Stomach smooth muscle (tissue), 2 donors: ENCODE data around the gene GNS.

Experiments used
- H3K27ac ChIP-seq: one replicate; pipeline ENCODE4 v1.7.0; 2013; ENCODE audit warnings: mild to moderate bottlenecking, low read length, inconsistent platforms
- H3K27me3 ChIP-seq, 2 donors: one replicate each; pipeline ENCODE4 v1.7.0; 2013; ENCODE audit warnings: low read length in 2 of 2; ENCODE audit not compliant: insufficient read depth in 2 of 2, control insufficient read depth in 1 of 2
- H3K36me3 ChIP-seq, 2 donors: one replicate each; pipeline ENCODE4 v1.7.0; 2013; ENCODE audit warnings: low read length in 2 of 2; ENCODE audit not compliant: control insufficient read depth in 2 of 2, insufficient read depth in 2 of 2
- H3K4me1 ChIP-seq: one replicate; pipeline ENCODE4 v1.7.0; 2013; ENCODE audit warnings: low read length; ENCODE audit not compliant: control insufficient read depth, insufficient read depth
- H3K4me3 ChIP-seq, 2 donors: one replicate each; pipeline ENCODE4 v1.7.0; 2013; ENCODE audit warnings: low read length in 2 of 2
- H3K9ac ChIP-seq, 2 donors: one replicate each; pipeline ENCODE4 v1.7.0; 2013; ENCODE audit warnings: low read length in 2 of 2, mild to moderate bottlenecking in 1 of 2
- H3K9me3 ChIP-seq, 2 donors: one replicate each; pipeline ENCODE4 v1.7.0; 2013; ENCODE audit warnings: low read length in 2 of 2; ENCODE audit not compliant: control insufficient read depth in 2 of 2
- donor health status: healthy.
- donor health status: Pancreatic carcinoma.

The GNS gene

DNA sequence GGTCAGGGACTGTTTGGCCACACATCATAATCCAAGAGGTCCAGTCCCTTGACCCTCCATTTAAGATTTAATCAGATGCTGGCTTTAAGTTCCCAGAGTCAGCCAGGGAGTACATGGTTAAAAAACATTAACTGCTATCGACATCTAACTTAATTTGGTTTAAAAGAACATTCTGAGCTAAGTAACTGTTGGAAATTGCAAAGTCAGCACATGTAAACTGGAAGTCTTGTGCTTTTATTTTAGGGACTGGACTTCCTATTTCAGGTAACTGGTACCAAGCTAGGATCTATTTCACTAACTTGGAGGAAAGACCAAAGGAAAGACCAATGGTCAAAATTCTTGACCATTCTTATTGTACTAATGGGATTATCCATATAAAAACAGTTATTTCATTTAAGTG lies 40.6 kb downstream of the GNS start:
- Histone ChIP-seq H3K9ac (no peak overlapping the region), H3K27me3 (no peaks in the 10 kb centered on the region), H3K4me3 (no peak overlapping the region), H3K9me3 (no peaks in the 10 kb centered on the region), H3K27ac (no peak overlapping the region), H3K4me1 (no peaks in the 10 kb centered on the region), H3K36me3 (peaks cover 38 to 43% of the 10 kb centered on the region in 2 donors)

DNA sequence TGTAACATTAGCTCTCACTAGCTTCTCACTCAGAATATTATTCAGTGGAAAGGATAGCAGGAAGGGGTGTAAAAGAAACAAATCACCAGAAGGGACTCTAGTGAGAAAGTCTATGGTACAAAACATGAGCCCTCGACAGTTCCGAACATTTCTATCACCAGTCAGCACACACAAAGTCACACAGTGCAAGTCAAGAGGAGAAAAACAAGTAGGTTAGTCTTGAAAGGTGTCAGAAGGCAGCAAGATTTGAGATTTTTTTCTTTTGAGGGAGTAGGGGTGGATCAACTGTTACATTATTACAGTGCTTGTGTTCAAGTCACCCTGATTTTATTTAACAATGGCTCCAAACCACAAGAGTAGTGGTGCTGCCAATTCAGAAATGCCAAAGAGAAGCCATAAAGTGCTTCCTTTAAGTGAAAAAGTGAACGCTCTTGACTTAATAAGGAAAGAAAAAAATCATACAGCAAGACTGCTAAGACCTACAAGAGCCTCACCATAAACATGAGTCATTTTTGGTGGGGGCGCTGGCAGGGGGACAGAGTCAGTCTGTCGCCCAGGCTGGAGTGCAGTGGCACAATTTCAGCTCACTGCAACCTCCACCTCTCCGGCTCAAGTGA lies 42.3 kb downstream of the GNS start:
- Histone ChIP-seq H3K4me3 (no peak overlapping the region), H3K27ac (no peak overlapping the region), H3K9ac (no peak overlapping the region), H3K27me3 (no peaks in the 10 kb centered on the region), H3K36me3 (peaks cover 31 to 34% of the 10 kb centered on the region in 2 donors), H3K9me3 (no peaks in the 10 kb centered on the region), H3K4me1 (peaks cover 3% of the 10 kb centered on the region)

DNA sequence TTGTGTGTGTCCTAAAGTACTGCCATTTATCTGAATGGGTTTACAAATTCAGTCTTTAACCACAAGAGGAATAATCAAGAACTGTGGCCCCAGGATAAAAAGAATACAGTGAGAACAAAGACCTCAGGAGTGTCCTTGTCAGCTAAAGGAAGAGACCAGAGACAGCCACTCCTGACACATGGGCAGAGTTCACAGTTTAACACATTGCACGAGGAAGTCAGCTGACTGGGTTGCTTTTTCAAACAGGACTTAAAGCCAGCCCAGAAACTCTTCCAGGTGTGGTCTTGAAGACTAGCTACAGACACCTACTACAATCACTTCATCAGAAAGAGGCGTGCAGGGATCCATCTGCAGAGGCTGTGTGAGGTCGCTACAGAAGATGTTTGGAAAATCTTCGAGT lies 42.8 kb downstream of the GNS start:
- Histone ChIP-seq H3K9me3 (no peaks in the 10 kb centered on the region), H3K9ac (no peak overlapping the region), H3K27ac (no peak overlapping the region), H3K36me3 (peaks cover 27 to 30% of the 10 kb centered on the region in 2 donors), H3K27me3 (no peaks in the 10 kb centered on the region), H3K4me3 (no peak overlapping the region), H3K4me1 (peaks cover 3% of the 10 kb centered on the region)

DNA sequence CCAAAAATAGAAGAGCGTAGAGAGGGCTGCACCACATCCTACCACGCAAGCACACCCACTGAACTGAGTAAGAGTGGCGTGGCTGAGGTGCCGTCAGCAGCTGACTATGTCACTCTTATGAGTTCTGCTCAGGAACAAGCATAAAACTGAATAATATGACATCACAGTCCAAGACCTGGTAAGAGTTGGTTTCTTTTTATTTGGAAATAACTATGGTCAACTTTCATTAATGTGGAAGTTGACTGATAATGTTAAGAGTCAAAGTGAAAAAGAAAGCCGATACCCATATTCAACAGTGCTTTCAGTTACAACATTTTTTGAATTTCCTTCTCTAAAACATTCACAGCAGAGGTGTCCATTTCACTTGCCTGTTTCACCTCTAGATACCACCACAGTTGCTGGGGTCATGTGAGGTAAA lies 44.6 kb downstream of the GNS start:
- H3K9ac ChIP-seq, result no peak overlapping the region
- H3K36me3 ChIP-seq, result peaks cover 13 to 17% of the 10 kb centered on the region in 2 donors
- H3K4me3 ChIP-seq, result no peak overlapping the region
- peaks cover 3% of the 10 kb centered on the region for H3K4me1 ChIP-seq
- no peaks in the 10 kb centered on the region for H3K9me3 ChIP-seq
- H3K27ac ChIP-seq, result no peak overlapping the region
- H3K27me3 ChIP-seq, result no peaks in the 10 kb centered on the region

DNA sequence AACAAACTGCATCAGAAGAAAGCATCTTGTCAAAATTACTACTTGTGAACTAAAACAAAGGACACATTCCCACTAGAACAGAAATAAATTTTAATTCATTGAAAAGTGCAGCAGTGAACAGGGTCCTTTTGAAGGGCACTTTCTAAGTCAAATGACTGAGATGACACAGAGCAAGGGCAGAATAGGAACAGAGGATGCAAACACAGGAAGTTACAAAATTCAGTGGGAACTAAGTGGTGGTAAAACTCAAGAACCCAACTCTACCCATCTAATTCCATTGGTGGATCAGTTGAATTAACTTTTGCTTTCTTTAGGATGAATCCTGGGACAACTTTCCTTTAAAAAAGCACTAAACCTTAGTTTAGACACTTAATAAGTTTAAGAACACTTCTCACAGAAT lies 45.8 kb downstream of the GNS start:
- peaks cover 13 to 16% of the 10 kb centered on the region in 2 donors for H3K36me3 ChIP-seq

DNA sequence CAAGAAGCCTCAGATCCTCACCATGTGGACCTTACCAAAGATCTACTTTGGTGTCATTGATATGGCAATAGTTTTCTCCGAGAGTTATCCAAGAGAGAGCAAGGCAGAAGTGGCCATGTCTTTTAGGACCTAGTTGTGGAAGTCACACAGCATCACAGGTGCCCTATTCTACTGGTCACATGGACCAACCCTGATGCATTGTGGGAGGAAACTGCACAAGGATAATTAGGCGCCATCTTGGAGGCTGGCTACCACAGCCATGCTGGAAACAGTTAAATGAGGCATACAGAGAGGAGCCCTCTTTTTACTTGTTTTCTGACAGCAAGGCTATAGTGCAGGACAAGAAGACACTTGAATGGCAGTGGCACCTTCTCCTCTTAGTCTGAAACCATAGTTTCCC lies 49.8 kb downstream of the GNS start:
- H3K9me3 ChIP-seq, result no peaks in the 10 kb centered on the region
- no peak overlapping the region for H3K9ac ChIP-seq
- H3K27me3 ChIP-seq, result no peaks in the 10 kb centered on the region
- peaks cover 0 to 5% of the 10 kb centered on the region in 2 donors for H3K36me3 ChIP-seq
- H3K27ac ChIP-seq, result no peak overlapping the region
- no peak overlapping the region for H3K4me3 ChIP-seq
- peaks cover 7% of the 10 kb centered on the region for H3K4me1 ChIP-seq

More for the DNA sequence above, 45.8 kb downstream of the GNS start:
- Histone ChIP-seq H3K27ac (no peak overlapping the region), H3K4me3 (no peak overlapping the region), H3K9me3 (no peaks in the 10 kb centered on the region), H3K27me3 (no peaks in the 10 kb centered on the region), H3K9ac (no peak overlapping the region), H3K4me1 (peaks cover 3% of the 10 kb centered on the region)

DNA sequence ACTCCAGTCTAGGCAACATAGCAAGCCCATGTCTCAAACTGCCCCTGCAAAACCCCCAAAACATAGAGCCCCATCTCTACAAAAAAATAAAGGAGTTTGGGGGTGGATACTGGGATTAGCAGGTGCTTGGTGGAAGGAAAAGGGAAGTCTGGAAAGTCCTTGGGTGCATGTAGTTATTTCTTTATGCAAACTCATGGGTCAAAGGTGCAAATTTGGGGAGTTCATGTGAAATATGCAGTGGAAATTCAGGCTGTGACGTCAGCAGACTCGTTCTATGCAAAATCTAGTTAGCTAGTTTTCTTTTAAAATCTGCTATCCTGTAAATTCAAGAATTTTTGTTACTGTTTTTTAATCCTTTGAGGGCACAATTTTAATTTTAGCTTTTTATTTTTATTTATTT lies 51.3 kb downstream of the GNS start:
- Histone ChIP-seq H3K36me3 (peaks cover 0 to 5% of the 10 kb centered on the region in 2 donors), H3K4me3 (no peak overlapping the region), H3K27ac (no peak overlapping the region), H3K27me3 (no peaks in the 10 kb centered on the region), H3K9me3 (no peaks in the 10 kb centered on the region), H3K9ac (no peak overlapping the region), H3K4me1 (peaks cover 7% of the 10 kb centered on the region)

DNA sequence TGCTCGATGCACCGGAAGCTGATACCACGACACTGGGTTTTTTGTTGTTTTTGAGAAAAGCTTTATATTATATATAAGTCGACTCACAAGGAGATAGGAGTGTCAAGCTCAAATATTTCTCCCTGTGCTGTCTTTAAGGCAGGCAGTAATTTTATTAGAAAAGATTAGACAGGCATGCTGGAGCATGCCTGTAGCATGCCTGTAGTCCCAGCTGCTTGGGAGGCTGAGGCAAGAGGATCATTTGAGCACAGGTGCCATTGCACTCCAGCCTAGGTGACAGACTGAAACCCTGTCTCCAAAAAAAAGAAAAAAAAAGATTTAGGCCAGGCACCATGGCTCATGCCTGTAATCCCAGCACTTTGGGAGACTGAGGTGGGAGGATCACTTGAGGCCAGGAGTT lies 51.8 kb downstream of the GNS start:
- H3K27ac ChIP-seq, result no peak overlapping the region
- H3K36me3 ChIP-seq, result peaks cover 0 to 5% of the 10 kb centered on the region in 2 donors
- no peaks in the 10 kb centered on the region for H3K9me3 ChIP-seq
- H3K4me1 ChIP-seq, result peaks cover 6% of the 10 kb centered on the region
- H3K9ac ChIP-seq, result no peak overlapping the region
- H3K4me3 ChIP-seq, result no peak overlapping the region
- no peaks in the 10 kb centered on the region for H3K27me3 ChIP-seq

DNA sequence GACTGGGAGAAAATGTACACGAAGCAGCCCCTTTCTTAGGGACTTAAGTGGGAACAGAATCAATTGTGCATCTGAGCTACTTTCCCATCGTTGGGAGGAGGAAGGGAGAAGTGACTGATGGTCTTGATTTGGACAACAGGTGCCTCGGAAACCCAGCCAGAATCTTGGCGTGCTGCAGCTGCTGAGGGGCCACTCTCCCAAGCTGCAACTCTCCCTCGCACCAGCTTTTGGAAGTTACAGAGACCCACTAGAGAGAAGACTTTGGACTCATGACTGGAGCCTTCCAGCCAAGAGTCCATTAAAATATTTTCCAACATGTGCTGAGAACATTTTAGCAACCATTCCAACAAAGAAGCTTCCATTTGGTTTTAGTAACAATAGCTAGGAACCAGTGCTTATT lies 52.3 kb downstream of the GNS start:
- H3K9ac ChIP-seq, result no peak overlapping the region
- no peak overlapping the region for H3K27ac ChIP-seq
- H3K4me1 ChIP-seq, result peaks cover 5% of the 10 kb centered on the region
- H3K36me3 ChIP-seq, result peaks cover 0 to 5% of the 10 kb centered on the region in 2 donors
- H3K27me3 ChIP-seq, result no peaks in the 10 kb centered on the region
- no peaks in the 10 kb centered on the region for H3K9me3 ChIP-seq
- no peak overlapping the region for H3K4me3 ChIP-seq

DNA sequence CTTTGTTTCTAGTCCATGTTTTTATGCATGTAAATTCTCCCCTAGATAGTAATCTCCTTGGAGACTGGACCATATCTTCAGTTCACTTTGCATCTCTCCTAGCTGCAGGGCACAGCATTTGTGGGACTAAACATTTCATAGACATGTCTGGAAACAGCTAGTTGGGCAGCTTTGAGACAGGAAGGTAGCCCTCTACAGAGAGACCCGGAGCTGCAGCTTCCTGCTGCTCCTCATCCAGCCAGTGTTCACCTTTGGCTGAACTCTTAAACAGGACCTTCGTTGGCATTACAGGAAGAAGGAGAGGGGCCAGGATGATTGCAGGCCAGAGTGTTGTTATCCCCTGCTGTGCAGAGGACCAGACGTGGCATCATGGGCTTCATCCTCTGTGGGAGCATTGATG lies 52.9 kb downstream of the GNS start:
- peaks cover 0 to 5% of the 10 kb centered on the region in 2 donors for H3K36me3 ChIP-seq
- no peak overlapping the region for H3K4me3 ChIP-seq
- H3K27ac ChIP-seq, result no peak overlapping the region

DNA sequence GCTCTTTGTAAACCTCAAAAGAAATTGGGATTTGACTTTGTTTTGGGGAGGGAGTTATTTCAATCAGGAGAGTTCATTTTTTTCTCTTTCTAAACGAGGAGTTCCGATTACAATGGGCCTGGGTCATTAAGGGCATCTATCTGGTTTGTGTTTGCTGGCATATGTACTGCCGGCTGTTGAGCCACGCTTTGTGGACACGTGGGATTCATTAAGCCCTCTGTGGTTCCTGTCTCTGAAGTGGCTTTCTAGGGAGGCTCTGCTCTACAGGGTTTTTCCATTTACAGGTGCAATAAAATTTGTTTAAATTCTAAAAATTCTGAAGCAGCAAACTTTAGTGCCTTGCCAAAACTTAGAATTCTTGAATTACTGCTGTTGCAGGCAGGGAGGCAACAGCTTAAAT lies 57.9 kb downstream of the GNS start:
- H3K9me3 ChIP-seq, result no peaks in the 10 kb centered on the region
- peaks cover 0 to 4% of the 10 kb centered on the region in 2 donors for H3K36me3 ChIP-seq
- H3K9ac ChIP-seq, result no peak overlapping the region
- H3K4me3 ChIP-seq, result no peak overlapping the region
- no peaks in the 10 kb centered on the region for H3K27me3 ChIP-seq
- H3K4me1 ChIP-seq, result peaks cover 11% of the 10 kb centered on the region
- H3K27ac ChIP-seq, result no peak overlapping the region

More for the DNA sequence above, 52.9 kb downstream of the GNS start:
- H3K9ac ChIP-seq, result no peak overlapping the region
- no peaks in the 10 kb centered on the region for H3K27me3 ChIP-seq
- H3K9me3 ChIP-seq, result no peaks in the 10 kb centered on the region
- H3K4me1 ChIP-seq, result peaks cover 7% of the 10 kb centered on the region
